Stimulated activated CD4-positive, alpha-beta T cell treated with anti-CD3 and anti-CD28 coated beads, Interleukin-2, amount 100 ng/mL, for 48 hours (primary cell): ENCODE data around the gene TXNRD2.

Experiments used
- DNase-seq, 2 donors: peaks; one replicate each; pipeline ENCODE4 v3.0.0-alpha.2; 2020

The TXNRD2 gene

GRCh38 chr22:19874307-19875060 is 67.1 kb downstream of the TXNRD2 start:
- no peak for DNase-seq

GRCh38 chr22:19873960-19874306 is 67.7 kb downstream of the TXNRD2 start:
- DNase-seq: no peak

GRCh38 chr22:19873138-19873959 is 68.3 kb downstream of the TXNRD2 start:
- no peak for DNase-seq

GRCh38 chr22:19872779-19873137 is 68.9 kb downstream of the TXNRD2 start:
- no peak for DNase-seq

- no peak for DNase-seq
Measured at GRCh38 chr22:19871845-19872778, 69.5 kb downstream of the TXNRD2 start.

- DNase-seq: no peak
Measured at GRCh38 chr22:19871023-19871844, 70.4 kb downstream of the TXNRD2 start.

- DNase-seq: no peak
Measured at GRCh38 chr22:19870153-19871022, 71.2 kb downstream of the TXNRD2 start.

- no peak for DNase-seq
Measured at GRCh38 chr22:19869497-19870152, 72.0 kb downstream of the TXNRD2 start.

GRCh38 chr22:19868773-19869471 is 72.7 kb downstream of the TXNRD2 start:
- no peak for DNase-seq

- DNase-seq: no peak
Measured at GRCh38 chr22:19868333-19868732, 73.3 kb downstream of the TXNRD2 start.

GRCh38 chr22:19867617-19868016 is 74.0 kb downstream of the TXNRD2 start:
- no peak for DNase-seq

GRCh38 chr22:19866665-19867009 is 75.0 kb downstream of the TXNRD2 start:
- no peak for DNase-seq

GRCh38 chr22:19865141-19865829 is 76.3 kb downstream of the TXNRD2 start:
- DNase-seq: no peak

GRCh38 chr22:19864538-19865106 is 77.0 kb downstream of the TXNRD2 start:
- DNase-seq: no peak

- no peak for DNase-seq
Measured at GRCh38 chr22:19863571-19863970, 78.0 kb downstream of the TXNRD2 start.

GRCh38 chr22:19862619-19863246 is 78.9 kb downstream of the TXNRD2 start:
- no peak for DNase-seq

GRCh38 chr22:19859861-19860510 is 81.6 kb downstream of the TXNRD2 start:
- no peak for DNase-seq

- no peak for DNase-seq
Measured at GRCh38 chr22:19857382-19857781, 84.2 kb downstream of the TXNRD2 start.
